HG03103 (cell line): ENCODE measurements around the gene POTEG.
"Not testable (repeated sequence)": the region's sequence is repeated elsewhere in the genome, so short reads cannot be mapped to it uniquely, and the experiment has no call there.

Source experiments
- ATAC-seq: cut with Tn5 transposase; IDR thresholded peaks from one replicate; pipeline ENCODE4 v1.9.1; 2021; ENCODE audit warnings: low read depth; ENCODE audit not compliant: unreplicated experiment

Gene POTEG

DNA sequence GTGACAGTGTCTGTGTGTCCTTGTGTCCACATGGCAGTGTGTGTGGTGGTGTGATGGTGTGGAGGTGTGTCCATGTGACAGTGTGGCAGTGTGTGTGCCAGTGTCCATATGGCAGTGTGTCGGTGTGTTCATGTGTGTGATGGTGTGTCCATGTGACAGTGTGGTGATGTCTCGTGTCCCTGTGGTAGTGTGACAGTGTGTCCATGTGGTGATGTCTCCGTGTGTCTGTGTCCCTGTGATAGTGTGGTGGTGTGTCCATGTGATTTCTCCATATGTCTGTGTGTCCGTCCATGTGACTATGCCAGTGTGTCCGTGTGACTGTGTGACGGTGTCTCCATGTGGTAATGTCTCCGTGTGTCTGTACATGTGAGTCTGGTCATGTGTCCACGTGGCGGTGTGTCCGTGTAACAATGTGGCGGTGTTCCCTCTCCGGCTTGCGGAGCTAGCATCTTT is 59.7 kb downstream of the POTEG start:
- not testable (repeated sequence) for ATAC-seq

DNA sequence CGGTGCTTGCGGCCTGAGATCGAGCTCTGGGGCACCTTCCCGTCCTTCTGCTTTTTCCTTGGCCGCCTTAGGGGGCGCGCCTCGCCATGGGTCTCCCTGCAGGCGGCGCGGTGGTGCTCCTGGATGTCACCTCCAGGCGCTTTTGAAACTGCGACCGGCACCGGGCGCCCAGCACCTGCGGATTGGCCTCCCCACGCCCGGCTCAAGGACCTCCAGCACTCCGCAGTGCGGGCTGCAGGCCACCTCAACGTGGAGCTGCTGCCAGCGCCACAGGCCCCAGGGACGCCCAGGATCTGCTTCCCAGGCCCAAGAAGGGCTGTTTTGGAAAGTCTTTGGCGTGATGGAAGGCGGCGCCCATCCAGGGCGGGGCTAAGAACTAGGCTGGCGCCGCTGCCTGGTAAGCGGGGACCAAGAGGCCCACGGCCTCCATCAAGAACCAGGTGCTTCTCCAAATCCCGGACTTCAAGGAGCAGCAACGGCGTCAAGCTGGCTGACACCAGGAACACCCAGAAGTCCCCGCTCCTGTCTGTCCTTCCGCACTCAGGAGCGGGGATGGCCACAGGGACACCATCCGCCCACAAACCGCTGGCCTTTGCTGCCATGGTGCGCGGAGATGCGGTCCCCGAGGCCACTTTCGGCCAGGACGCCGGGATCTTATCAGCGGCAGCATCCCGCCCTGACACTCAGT is 61.2 kb downstream of the POTEG start:
- ATAC-seq = not testable (repeated sequence)

DNA sequence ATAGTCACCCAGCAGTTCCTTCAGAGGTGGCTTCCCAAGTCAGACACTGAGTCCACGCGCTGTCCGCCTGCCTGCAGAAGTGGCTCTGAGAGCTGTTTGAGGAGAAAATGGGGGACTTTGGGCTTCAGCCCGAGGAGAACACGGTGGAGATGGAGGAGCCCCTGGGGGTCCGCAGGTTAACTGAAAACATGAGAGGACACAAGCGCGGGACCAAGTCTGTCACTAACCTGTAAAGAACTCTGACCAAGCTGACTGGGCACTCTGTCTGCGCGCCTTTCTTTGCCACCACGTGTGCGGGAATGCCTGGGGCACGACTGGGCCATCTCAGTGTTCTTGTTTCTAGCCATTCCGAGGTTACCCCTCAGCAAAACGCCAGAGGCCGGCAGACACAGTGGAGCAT is 62.4 kb downstream of the POTEG start:
- not testable (repeated sequence) for ATAC-seq

DNA sequence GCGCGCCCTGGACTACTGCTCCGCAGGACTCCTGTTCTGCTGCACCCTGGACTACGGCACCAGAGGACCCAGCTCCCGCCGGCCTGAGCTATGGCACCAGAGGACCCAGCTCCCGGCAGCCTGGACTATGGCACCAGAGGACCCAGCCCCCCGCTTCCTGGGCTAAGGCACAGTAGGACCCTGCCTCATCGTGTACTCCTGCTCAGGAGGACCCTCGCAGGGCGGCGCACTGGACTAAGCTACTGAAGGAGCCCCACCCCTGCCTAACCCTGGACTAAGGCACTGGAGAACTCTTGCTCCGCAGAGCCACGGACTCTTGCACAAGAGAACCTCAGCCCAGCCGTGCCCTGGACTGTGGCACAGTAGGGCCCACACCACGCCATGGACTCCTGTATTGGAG is 71.3 kb downstream of the POTEG start:
- ATAC-seq = not testable (repeated sequence)

DNA sequence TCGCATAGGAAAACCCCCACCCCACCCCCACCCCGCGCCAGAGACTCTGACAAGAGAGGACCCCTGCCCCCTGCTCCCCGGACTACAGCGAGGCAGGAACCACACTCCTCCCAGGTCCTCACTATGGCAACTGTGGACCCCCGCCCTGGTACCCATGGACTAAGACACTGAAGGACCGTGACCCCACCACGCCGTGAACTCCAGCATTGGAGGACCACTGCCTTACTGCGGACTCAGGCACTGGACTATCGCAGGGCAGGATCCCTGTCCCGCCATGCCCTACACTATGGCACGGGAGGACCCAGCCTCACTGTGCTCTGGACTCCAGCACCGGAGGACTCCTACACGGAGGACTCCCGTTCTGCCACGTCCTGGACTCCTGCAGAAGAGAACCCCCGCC is 71.8 kb downstream of the POTEG start:
- ATAC-seq = not testable (repeated sequence)

DNA sequence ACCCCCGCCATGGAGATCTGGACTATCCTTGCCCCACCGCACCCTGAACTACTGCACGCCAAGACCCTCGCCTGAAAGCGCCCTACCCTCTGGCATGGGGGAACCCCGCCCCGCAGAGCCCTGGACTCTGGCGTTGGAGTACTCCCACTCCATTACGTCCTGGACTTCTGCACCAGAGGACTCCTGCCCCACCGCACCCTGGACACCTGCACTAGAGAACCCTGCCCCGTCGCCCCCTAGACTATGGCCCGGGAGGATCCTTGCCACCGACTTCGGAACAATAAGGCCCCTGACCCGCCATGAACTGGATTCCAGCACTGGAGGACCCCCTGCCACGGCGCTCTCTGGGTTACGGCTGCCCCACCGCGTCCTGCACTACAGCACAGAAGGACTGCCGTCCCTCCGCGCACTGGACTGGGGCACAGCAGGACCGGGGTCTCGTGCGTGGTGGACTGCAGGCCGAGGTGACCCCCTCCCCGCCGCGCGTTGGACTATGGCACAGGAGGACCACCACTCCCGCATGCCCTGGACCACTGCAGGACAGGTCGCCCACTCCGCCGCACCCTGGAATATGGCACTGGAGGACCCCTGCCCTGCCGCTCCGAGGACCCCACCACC is 72.4 kb downstream of the POTEG start:
- not testable (repeated sequence) for ATAC-seq

DNA sequence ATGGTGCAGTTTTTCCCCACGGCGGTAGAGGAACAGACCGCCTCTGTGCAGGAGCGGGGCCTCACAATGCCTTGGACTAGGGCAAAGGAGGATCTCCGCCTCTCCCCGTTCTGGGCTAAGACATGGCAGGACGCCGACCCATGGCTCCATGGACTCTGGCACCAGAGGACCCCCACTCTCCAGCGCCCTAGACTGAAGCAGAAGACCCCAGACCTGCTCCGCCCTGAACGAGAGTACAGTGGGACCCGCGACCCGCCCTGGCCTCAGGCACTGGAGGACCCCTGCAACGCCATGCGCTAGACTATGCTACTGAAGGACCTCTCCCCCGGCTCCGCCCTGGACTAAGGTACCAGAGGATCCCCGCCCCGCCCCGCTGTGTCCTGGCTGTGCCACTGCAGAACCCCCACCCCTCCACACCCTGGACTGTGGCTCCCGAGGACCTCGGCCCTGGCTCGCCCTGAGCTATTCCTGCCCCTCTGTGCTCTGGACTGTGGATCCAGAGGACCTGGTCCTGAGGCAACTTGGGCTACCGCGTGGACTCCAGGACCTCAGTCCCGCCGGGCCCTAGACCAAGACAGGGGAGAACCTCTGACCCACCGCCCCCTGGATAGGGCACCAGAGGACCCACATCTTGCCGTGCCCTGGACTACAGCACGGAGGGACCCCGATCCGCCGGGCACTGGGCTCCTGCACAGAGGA is 73.1 kb downstream of the POTEG start:
- not testable (repeated sequence) for ATAC-seq
